Prostate gland (tissue), 2 donors: Measurements from ENCODE around the gene FRMD1. TPM values are rescaled to one million over a fixed set of nuclear protein-coding genes. Genes with fewer than 3 reads are reported as not detected.

Experiments used
- DNase-seq: peaks from one replicate; pipeline ENCODE4 v3.0.0-alpha.2; 2019; ENCODE audit warnings: low spot score
- H3K27ac ChIP-seq, 2 donors: fragments of 200-600 bp; sonication (generic); 2 replicates each; pipeline ENCODE4 v1.5.1; 2017 to 2019
- H3K27me3 ChIP-seq: fragments of 200-600 bp; sonication (generic); replicated peaks from 2 replicates; pipeline ENCODE4 v1.5.1; 2019; ENCODE audit not compliant: insufficient read depth
- H3K36me3 ChIP-seq, 2 donors: fragments of 200-600 bp; sonication (generic); 1 replicate in 1 of 2; 2 replicates in 1 of 2; pipeline versions ENCODE4 v1.5.1 to v1.8.1; 2017 to 2019
- H3K4me1 ChIP-seq: fragments of 200-600 bp; sonication (generic); replicated peaks from 2 replicates; pipeline ENCODE4 v1.5.1; 2019
- H3K4me3 ChIP-seq, 2 donors: fragments of 200-600 bp; sonication (generic); 2 replicates each; pipeline ENCODE4 v1.5.1; 2017 to 2019
- H3K9me3 ChIP-seq: fragments of 200-600 bp; sonication (generic); 2 replicates; pipeline ENCODE4 v1.5.1; 2017
- POLR2A ChIP-seq: fragments of 450-650 bp; IDR thresholded peaks from one replicate; pipeline ENCODE4 v1.6.1; 2016; ENCODE audit warnings: antibody characterized with exemption, mild to moderate bottlenecking
- POLR2AphosphoS5 ChIP-seq: sonication (generic); formaldehyde crosslinking; IDR thresholded peaks from one replicate; pipeline ENCODE4 v1.6.1; 2017; ENCODE audit warnings: antibody characterized with exemption
- WGBS: methylation state at CpG from one replicate; pipeline ENCODE4 v1.1.5; 2018; 5-methylcytosine and 5-hydroxymethylcytosine counted together
- intact Hi-C: fragments of 100-400 bp; cut with DNase I; formaldehyde crosslinking; loops from one replicate; pipeline ENCODE4 v1.14.2; 2022
- total RNA-seq, 2 donors: library from RNA; depleted of rRNA; stranded (reverse); fragments of >200 nt; gene quantifications; one replicate each; pipeline ENCODE4 v1.1.0, GENCODE V29; 2016
- TF ChIP-seq, protein P1 (sequence below), 4 experiments: fragments of 200-600 bp in 2 of 4; fragments of 450-650 bp in 2 of 4; sonication (generic) in 2 of 4; IDR thresholded peaks; 1 replicate in 3 of 4; 2 replicates in 1 of 4; pipeline ENCODE4 v1.5.1; 2016 to 2019; ENCODE audit warnings: antibody characterized with exemption in 4 of 4, mild to moderate bottlenecking in 2 of 4, moderate library complexity in 2 of 4

Gene FRMD1
- total RNA-seq, 2 donors from 2014 or later, result 0.18 to 2.2 TPM

- intact Hi-C loops, result no loop called here
- Histone ChIP-seq H3K27ac (no peak overlapping the region), H3K36me3 (no peaks in the 10 kb centered on the region), H3K27me3 (no peaks in the 10 kb centered on the region), H3K4me3 (no peak overlapping the region), H3K9me3 (no peaks in the 10 kb centered on the region), H3K4me1 (no peaks in the 10 kb centered on the region)
- TF ChIP-seq POLR2AphosphoS5 (no peak), POLR2A (no peak)
- TF ChIP-seq, protein P1, sequence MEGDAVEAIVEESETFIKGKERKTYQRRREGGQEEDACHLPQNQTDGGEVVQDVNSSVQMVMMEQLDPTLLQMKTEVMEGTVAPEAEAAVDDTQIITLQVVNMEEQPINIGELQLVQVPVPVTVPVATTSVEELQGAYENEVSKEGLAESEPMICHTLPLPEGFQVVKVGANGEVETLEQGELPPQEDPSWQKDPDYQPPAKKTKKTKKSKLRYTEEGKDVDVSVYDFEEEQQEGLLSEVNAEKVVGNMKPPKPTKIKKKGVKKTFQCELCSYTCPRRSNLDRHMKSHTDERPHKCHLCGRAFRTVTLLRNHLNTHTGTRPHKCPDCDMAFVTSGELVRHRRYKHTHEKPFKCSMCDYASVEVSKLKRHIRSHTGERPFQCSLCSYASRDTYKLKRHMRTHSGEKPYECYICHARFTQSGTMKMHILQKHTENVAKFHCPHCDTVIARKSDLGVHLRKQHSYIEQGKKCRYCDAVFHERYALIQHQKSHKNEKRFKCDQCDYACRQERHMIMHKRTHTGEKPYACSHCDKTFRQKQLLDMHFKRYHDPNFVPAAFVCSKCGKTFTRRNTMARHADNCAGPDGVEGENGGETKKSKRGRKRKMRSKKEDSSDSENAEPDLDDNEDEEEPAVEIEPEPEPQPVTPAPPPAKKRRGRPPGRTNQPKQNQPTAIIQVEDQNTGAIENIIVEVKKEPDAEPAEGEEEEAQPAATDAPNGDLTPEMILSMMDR (IDR thresholded peaks at IDR 0.05), result no peak
- WGBS, result 89% methylated on average over 27 of the region's 28 CpGs
- DNase-seq, result no peak
These were observed 12.6 kb upstream of the FRMD1 start for GRCh38 chr6:168091381-168092264.

DNA sequence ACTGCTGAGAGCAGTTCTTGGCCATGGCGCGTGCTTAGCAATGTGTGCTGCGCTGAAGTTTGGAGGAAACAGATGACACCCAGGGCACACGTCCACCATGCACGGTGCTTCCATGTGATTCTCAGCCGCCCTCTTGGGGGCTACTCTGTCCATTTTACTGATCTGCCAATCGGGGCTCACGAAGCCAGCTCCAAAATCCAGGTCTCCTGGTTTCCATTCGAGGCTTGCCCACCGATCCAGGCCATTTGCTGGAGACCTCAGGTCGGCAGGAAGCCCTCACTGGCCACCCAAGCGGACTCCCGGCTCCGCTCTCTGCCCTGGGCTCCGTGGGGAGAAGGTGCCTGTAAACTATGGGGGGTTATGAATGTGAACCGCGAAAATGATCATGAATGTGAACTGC, 11.7 kb upstream of the FRMD1 start:
- Histone ChIP-seq H3K36me3 (no peaks in the 10 kb centered on the region), H3K4me1 (no peaks in the 10 kb centered on the region), H3K4me3 (no peak overlapping the region), H3K27me3 (no peaks in the 10 kb centered on the region), H3K27ac (no peak overlapping the region), H3K9me3 (no peaks in the 10 kb centered on the region)
- intact Hi-C loops, result no loop called here
- TF ChIP-seq, protein P1 (IDR thresholded peaks at IDR 0.05), result no peak
- TF ChIP-seq POLR2AphosphoS5, result no peak
- no peak for TF ChIP-seq POLR2A
- no peak for DNase-seq
- 86% methylated on average over 17 of the region's 17 CpGs for WGBS

GRCh38 chr6:168090064-168090690, 11.2 kb upstream of the FRMD1 start:
- H3K27me3 ChIP-seq, result no peaks in the 10 kb centered on the region
- intact Hi-C loops, result no loop called here
- no peaks in the 10 kb centered on the region for H3K9me3 ChIP-seq
- WGBS, result 91% methylated on average over 16 of the region's 16 CpGs
- TF ChIP-seq, protein P1 (IDR thresholded peaks at IDR 0.05), result no peak
- TF ChIP-seq POLR2AphosphoS5 (no peak), POLR2A (no peak)
- DNase-seq, result no peak
- H3K4me3 ChIP-seq, result no peak overlapping the region
- no peaks in the 10 kb centered on the region for H3K36me3 ChIP-seq
- H3K27ac ChIP-seq, result no peak overlapping the region
- H3K4me1 ChIP-seq, result no peaks in the 10 kb centered on the region

DNA sequence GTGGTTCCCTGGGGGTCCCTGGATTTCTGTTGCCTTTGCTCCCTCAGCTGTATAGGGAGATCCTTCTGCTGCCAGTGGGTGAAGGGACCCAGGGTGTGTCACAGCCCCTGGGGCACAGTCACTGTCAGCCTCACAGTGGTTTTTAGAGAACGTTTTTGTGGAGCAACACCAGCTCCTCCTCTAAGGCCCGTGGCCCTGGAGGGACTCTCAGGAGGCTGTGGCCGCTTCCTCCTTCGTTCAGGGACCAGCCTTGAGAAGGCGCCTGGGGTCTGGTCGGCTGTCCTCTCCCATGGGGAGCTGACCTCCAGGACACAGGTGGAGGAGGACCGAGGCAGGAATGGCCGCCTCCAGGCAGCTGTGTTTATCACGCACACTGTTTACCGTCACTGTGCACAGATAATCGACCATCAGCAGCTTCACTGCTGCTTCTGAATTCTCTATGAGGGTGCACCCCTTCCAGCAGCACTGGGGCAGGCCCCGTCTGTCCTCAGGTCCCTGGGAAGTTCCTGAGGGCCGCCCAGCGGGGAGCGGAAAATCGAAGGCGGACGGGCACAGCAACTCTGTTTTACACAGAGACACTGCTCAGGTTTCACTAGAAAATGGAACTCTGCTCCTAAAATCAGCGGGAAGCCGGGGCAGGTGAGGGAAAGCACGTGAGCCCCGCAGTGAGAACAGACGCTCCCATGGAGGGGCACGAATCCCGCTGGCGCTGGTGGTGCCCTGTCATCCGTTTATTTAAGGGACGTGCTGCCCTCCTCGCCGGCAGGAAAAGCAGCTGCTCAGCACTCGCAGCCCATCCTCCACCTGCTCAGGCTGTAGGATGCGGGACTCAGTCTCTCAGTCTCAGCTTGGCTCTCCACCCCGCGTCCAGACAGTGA, 10.4 kb upstream of the FRMD1 start:
- no peak overlapping the region for H3K4me3 ChIP-seq
- 85% methylated on average over 34 of the region's 34 CpGs for WGBS

More for the DNA sequence above, 10.4 kb upstream of the FRMD1 start:
- no peak overlapping the region for H3K27ac ChIP-seq
- H3K9me3 ChIP-seq, result no peaks in the 10 kb centered on the region
- H3K36me3 ChIP-seq, result no peaks in the 10 kb centered on the region
- TF ChIP-seq, protein P1 (IDR thresholded peaks at IDR 0.05), result no peak
- TF ChIP-seq POLR2A (no peak), POLR2AphosphoS5 (no peak)
- intact Hi-C loops, result no loop called here
- no peak for DNase-seq
- H3K4me1 ChIP-seq, result no peaks in the 10 kb centered on the region
- no peaks in the 10 kb centered on the region for H3K27me3 ChIP-seq
